Measurements from ENCODE around the gene SLC6A11. TPM values are rescaled to one million over a fixed set of nuclear protein-coding genes. Genes with fewer than 3 reads are reported as not detected.

The SLC6A11 gene
- total and polyA plus RNA-seq, 5 experiments from 2014 or later: not detected

DNA sequence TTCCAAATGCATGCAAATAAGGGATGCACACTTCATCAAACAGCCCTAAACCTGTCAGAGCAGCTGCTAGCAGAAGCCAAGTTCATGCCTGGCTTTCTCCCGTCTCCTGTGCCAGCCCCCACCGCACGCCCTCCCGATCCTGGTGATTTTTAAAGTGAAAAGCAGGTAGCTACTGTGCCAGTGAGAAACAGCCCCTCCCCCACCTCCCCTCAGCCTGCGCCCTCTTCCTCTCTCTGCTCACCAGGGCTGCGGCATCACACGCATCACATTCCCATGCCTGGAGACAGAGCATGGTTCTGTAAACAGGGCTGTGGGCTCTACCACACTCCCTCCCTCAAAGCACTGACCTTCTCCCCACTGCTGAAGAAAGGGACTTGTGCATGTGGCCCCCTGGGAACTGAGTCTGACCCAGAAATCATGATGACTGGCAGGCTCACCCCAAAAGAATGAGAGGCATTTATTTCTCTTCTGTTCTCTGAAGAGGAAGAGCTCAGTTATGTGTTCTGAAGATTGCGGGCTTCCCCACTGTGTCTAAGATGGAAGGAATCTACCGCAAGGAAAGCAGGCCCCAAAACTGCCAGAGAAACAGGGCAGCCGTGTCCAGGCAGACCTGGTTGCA lies 162.0 kb downstream of the SLC6A11 start:
- POLR2A ChIA-PET: no interaction called here
- H3K36me3 Mint-ChIP-seq: no peaks in the 10 kb centered on the region
- H3K27me3 Mint-ChIP-seq: peaks cover 15 to 65% (median 18%) of the 10 kb centered on the region in 5 donors
- peaks cover 0 to 5% (median 2%) of the 10 kb centered on the region in 4 donors for H3K4me1 Mint-ChIP-seq
- peaks cover 0 to 3% (median 0%) of the 10 kb centered on the region in 9 donors for H3K9me3 Mint-ChIP-seq
- no peak overlapping the region for H3K4me3 Mint-ChIP-seq
- no peak for ATAC-seq
- no peak overlapping the region for H3K27ac Mint-ChIP-seq
- no peak for DNase-seq

DNA sequence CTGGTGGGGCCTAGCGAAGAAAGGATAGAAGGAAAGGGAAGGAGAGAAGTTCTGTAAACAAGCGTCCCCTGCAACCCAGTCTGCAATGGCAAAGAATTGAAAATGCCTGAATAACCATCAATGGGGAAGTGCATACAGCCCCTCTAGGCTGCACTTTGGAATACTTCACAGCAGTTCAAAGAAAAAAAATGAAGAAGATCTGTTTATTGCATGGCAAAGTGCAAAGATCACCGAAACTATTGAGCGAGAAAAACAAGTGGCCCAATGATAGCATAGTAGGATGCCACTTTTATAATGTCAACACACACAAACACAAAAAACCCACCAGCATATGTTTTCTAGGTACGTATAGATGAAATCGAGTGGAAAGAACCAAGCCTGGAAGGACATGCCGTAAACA lies 162.9 kb downstream of the SLC6A11 start:
- H3K4me3 Mint-ChIP-seq: no peak overlapping the region
- H3K27me3 Mint-ChIP-seq: peaks cover 15 to 56% (median 16%) of the 10 kb centered on the region in 5 donors
- no peak for ATAC-seq
- no peak for DNase-seq
- H3K27ac Mint-ChIP-seq: no peak overlapping the region
- peaks cover 0 to 3% (median 0%) of the 10 kb centered on the region in 9 donors for H3K9me3 Mint-ChIP-seq
- POLR2A ChIA-PET: no interaction called here
- H3K36me3 Mint-ChIP-seq: no peaks in the 10 kb centered on the region
- peaks cover 0 to 5% (median 2%) of the 10 kb centered on the region in 4 donors for H3K4me1 Mint-ChIP-seq

DNA sequence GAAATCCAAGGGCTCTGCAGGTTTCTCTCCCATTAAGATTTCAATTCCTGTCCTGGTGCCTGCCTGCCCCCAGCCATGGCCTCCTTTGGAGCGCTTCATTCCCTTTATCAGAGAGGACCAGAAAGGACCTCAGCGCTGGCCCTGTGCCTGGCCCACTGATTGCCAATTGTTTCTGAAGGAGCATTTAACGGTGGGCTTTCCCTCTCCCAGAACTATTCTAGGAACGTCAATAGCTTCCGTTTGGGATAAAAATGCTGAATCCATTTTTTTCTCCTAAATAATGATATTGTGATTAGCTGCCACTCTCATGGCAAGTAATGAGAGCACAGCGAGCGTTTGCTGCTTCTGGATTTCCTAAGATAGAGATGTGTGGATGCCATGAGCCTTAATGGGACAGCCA lies 164.3 kb downstream of the SLC6A11 start:
- H3K4me3 Mint-ChIP-seq: no peak overlapping the region
- H3K36me3 Mint-ChIP-seq: no peaks in the 10 kb centered on the region
- ATAC-seq (no peak), DNase-seq (no peak)
- peaks cover 0 to 4% (median 0%) of the 10 kb centered on the region in 4 donors for H3K4me1 Mint-ChIP-seq
- POLR2A ChIA-PET: no interaction called here
- no peak overlapping the region for H3K27ac Mint-ChIP-seq
- H3K9me3 Mint-ChIP-seq: peaks cover 0 to 3% (median 0%) of the 10 kb centered on the region in 9 donors
- peaks cover 11 to 48% (median 16%) of the 10 kb centered on the region in 5 donors for H3K27me3 Mint-ChIP-seq

DNA sequence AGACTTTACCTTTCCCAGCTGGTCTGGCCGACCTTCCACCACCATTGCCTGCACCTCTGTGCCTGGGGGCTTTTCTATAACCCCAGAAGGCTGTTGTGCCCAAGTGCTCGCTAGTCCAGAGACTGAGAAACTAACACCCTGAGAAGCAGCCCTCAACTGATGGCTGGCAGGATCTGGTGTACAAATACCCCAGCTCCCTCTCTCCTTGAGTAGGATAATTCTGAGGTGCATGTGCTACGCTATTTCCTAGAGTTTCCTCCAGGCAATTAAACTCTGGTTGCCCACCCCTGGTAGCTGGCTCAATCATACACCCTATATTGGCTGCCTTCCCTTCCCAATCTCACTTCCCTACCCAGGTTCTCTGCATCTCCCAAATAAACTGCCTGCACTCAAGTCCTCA lies 165.0 kb downstream of the SLC6A11 start:
- H3K27ac Mint-ChIP-seq: no peak overlapping the region
- DNase-seq (no peak), ATAC-seq (no peak)
- peaks cover 0 to 4% (median 0%) of the 10 kb centered on the region in 4 donors for H3K4me1 Mint-ChIP-seq
- H3K36me3 Mint-ChIP-seq: no peaks in the 10 kb centered on the region
- no peak overlapping the region for H3K4me3 Mint-ChIP-seq
- peaks cover 11 to 48% (median 16%) of the 10 kb centered on the region in 5 donors for H3K27me3 Mint-ChIP-seq
- H3K9me3 Mint-ChIP-seq: peaks cover 0 to 3% (median 0%) of the 10 kb centered on the region in 9 donors
- POLR2A ChIA-PET: no interaction called here

DNA sequence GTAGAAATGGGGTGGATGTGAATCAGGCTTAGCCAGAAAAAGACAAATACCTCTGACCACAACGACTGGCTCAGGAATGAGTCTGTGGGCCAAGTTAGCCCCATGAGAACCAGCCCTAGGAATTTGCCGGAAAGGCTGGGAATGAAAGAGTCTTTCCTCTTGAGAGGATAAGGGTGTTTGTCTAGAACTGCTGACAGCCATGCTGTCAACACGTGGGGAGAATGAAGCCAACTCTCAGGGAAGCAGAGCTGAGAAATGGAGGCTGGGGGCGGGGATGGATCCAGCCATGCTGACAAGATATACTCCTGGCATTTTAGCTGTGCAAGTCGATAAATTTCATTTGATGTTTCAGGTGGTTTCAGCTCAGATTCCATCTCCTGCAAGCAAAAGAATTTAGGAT lies 165.9 kb downstream of the SLC6A11 start:
- Mint-ChIP-seq H3K4me1 (peaks cover 0 to 4% (median 0%) of the 10 kb centered on the region in 4 donors), H3K27me3 (peaks cover 11 to 50% (median 16%) of the 10 kb centered on the region in 5 donors), H3K9me3 (peaks cover 0 to 3% (median 0%) of the 10 kb centered on the region in 9 donors), H3K27ac (no peak overlapping the region), H3K4me3 (no peak overlapping the region), H3K36me3 (no peaks in the 10 kb centered on the region)
- DNase-seq (no peak), ATAC-seq (no peak)
- POLR2A ChIA-PET: no interaction called here

DNA sequence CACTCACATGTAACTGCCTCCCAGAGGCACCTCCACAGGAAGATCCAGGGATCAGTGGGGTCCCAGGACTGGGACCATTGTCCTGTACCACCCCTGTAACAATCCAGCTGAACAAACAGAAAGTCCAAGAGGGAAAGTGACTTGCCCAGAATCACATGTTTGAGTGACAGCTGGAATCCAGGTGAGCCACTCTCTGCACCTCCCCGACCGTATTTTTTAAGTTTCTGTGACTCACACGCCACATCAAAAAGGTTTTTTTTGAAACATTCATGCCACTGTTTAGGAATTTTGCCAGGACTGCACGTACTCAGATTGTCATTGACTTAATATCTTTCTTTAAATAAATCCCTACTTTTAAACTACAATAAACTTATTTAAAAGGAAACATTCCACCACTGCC lies 166.8 kb downstream of the SLC6A11 start:
- Mint-ChIP-seq H3K4me1 (peaks cover 0 to 4% (median 0%) of the 10 kb centered on the region in 4 donors), H3K36me3 (no peaks in the 10 kb centered on the region), H3K9me3 (peaks cover 0 to 3% (median 0%) of the 10 kb centered on the region in 9 donors), H3K27me3 (peaks cover 11 to 56% (median 12%) of the 10 kb centered on the region in 5 donors), H3K4me3 (no peak overlapping the region), H3K27ac (peak overlapping the region in 2 of 10 donors; percentile 16 to 42)
- ATAC-seq: no peak
- POLR2A ChIA-PET: no interaction called here
- no peak for DNase-seq

DNA sequence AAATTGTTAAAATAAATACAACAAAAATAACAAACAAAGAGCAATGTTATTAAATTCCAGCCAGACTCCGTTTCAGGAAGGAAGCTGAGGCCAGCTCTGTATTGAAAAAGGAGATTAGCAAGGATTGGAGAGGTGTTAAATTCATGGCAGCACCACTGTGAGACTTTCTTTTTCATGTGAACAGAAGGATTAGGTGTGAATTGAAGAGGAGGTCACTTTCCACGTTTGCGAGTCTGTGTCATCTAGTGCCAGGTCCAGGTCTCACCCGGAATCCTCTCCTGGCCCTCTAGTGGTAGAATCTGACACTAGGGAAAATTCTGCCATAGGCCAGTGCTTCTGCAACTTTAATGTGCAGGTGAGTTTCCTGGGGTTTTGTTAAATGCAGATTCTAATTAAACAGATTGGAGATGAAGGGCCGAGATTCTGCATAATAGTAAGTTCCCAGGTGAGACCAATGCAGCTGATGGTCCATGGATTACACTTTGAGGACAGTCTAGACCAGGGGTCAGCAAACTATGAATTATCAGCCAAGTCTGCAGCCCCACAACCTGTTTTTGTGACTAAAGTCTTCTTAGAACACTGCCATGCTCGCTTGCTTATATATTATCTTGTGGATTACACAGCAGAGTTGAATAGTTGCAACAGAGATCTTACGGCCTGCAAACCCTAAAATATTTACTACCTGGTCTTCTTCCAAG lies 167.3 kb downstream of the SLC6A11 start:
- Mint-ChIP-seq H3K9me3 (peaks cover 0 to 3% (median 0%) of the 10 kb centered on the region in 9 donors), H3K4me3 (no peak overlapping the region), H3K27ac (no peak overlapping the region), H3K36me3 (no peaks in the 10 kb centered on the region), H3K27me3 (peaks cover 8 to 56% (median 13%) of the 10 kb centered on the region in 5 donors), H3K4me1 (peaks cover 0 to 4% (median 0%) of the 10 kb centered on the region in 4 donors)
- POLR2A ChIA-PET: no interaction called here
- no peak for ATAC-seq
- peak in 1 of 10 donors; percentile 11 for DNase-seq

DNA sequence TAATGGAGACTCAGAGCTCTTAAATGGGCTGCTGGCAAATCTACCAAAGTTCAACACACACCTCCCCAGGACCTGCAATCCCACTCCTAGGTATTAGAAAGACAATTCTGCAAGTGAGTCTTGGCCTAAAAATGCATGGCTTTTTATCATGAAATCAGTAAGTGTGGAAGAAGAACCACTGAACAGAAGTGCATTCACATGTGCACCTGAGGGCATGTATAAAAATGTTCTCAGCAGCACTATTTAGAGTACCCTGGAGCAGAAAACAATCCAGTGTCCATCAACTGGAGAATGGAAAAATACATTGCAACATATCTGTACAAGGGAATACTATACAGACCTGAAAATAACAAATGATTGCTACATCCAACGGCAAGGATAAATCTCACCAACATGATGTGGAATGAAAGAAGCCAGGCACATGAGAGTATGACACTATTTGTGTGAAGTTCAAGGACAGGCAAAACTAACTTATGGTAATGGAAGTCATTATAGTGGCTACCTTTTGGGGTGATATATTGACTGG lies 168.4 kb downstream of the SLC6A11 start:
- POLR2A ChIA-PET: no interaction called here
- no peaks in the 10 kb centered on the region for H3K9me3 Mint-ChIP-seq
- no peak overlapping the region for H3K27ac Mint-ChIP-seq
- H3K4me3 Mint-ChIP-seq: no peak overlapping the region
- ATAC-seq (no peak), DNase-seq (no peak)
- H3K27me3 Mint-ChIP-seq: peaks cover 5 to 56% (median 12%) of the 10 kb centered on the region in 5 donors
- H3K4me1 Mint-ChIP-seq: peaks cover 0 to 4% (median 0%) of the 10 kb centered on the region in 4 donors
- H3K36me3 Mint-ChIP-seq: no peaks in the 10 kb centered on the region

DNA sequence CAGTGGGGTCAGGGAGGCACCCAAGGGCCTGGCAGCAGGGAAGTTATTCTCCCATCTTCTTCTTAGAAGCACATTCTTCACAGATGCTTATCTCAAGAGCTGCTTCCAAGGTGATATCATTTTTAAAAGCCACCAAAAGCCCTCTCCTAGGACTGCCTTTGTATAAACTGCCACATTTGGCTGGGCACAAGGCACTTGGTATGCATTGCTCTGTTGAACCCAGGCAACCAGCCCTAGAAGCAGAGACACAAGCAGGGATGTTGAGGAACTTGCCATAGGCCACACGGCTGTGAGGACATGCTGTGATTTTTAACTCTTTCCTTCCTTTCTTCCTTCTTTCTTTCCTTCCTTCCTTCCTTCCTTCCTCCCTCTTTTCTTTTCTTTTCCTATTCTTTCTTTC lies 169.2 kb downstream of the SLC6A11 start:
- DNase-seq: no peak
- Mint-ChIP-seq H3K4me1 (peaks cover 0 to 4% (median 0%) of the 10 kb centered on the region in 4 donors), H3K9me3 (no peaks in the 10 kb centered on the region), H3K4me3 (no peak overlapping the region), H3K27ac (no peak overlapping the region), H3K36me3 (no peaks in the 10 kb centered on the region), H3K27me3 (peaks cover 10 to 59% (median 19%) of the 10 kb centered on the region in 5 donors)
- no peak for ATAC-seq
- POLR2A ChIA-PET: no interaction called here

DNA sequence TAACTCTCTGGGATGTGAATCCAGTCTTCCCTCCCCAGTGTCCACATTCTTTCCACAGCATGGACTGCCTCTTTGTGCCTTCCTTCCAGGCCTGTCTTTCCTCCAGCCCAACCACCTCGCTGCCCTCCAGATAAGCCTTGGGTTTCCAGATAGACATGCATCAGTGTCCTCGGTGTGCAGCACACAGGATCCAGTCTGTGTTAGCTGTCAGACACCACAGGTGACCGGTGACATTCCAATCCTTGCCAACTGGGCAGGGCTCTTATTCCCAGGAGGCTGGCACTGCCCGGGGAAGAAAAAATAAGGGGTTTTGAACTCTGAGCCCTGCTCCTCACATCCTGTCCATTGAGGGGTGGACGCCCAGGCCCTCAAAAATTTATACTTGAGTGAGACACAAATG lies 170.6 kb downstream of the SLC6A11 start:
- H3K27me3 Mint-ChIP-seq: peaks cover 21 to 59% (median 28%) of the 10 kb centered on the region in 5 donors
- H3K9me3 Mint-ChIP-seq: no peaks in the 10 kb centered on the region
- H3K27ac Mint-ChIP-seq: no peak overlapping the region
- no peaks in the 10 kb centered on the region for H3K36me3 Mint-ChIP-seq
- H3K4me3 Mint-ChIP-seq: no peak overlapping the region
- peaks cover 2 to 9% (median 4%) of the 10 kb centered on the region in 4 donors for H3K4me1 Mint-ChIP-seq
- DNase-seq (no peak), ATAC-seq (no peak)
- POLR2A ChIA-PET: no interaction called here

DNA sequence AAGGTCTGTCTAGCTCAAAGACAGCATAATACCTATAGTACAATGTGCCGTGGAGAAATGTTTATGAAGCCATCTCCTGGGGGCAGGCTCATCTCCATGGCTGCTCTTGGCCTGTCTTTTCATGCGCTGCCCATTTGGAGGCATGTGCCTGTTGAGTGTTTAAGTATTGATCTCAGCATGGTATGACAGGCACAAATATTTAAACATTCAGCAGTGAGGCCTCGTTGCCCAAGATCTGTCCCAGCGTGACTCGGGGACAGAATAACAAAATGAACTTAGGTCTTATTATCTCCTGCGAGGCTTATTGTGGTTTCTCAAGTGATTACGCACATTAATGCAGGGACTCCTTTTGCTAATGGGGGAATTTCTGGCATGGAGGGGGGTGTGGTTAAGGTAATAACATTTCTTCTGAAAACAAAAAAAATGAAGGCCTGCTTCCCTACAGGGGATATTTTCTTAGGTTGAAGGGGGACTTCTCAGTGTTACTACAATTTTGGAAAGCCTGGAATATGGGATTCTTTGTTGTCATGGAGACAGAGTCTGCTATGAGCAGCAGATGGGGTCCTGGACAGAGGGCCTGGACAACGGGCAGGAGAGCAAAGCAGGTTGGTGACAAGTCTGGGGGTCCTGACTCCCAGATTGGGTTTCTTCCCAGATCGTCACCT lies 172.1 kb downstream of the SLC6A11 start:
- peaks cover 25 to 58% (median 33%) of the 10 kb centered on the region in 5 donors for H3K27me3 Mint-ChIP-seq
- no peak overlapping the region for H3K4me3 Mint-ChIP-seq
- POLR2A ChIA-PET: no interaction called here
- DNase-seq (no peak), ATAC-seq (no peak)
- H3K9me3 Mint-ChIP-seq: no peaks in the 10 kb centered on the region
- peaks cover 4 to 13% (median 8%) of the 10 kb centered on the region in 4 donors for H3K4me1 Mint-ChIP-seq
- no peaks in the 10 kb centered on the region for H3K36me3 Mint-ChIP-seq
- no peak overlapping the region for H3K27ac Mint-ChIP-seq

DNA sequence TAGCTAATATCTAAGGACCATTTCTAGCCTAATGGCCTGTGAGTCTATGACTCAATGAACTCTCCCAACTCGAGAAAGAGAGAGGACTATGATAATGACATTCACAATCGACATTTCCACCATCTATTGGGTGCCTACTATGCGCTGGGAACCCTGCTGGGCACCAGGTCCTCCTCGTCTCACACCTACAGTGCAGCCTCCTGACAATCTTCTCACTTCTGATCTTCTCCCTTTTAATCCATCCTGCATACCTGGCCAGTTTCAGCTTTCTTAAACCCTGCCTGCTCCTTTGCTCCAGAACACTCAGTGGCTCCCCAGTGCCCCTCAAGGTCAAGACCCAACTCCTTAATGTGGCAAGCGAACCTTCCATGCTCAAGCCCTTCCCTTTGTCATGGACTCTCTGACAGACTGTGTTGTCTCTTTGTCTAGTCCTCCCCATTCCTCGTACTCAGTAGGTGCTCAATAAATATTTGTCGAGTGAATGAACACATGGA lies 173.0 kb downstream of the SLC6A11 start:
- POLR2A ChIA-PET: no interaction called here
- Mint-ChIP-seq H3K27me3 (peaks cover 28 to 67% (median 38%) of the 10 kb centered on the region in 5 donors), H3K4me3 (no peak overlapping the region), H3K27ac (no peak overlapping the region), H3K4me1 (peaks cover 5 to 13% (median 9%) of the 10 kb centered on the region in 4 donors), H3K9me3 (no peaks in the 10 kb centered on the region), H3K36me3 (no peaks in the 10 kb centered on the region)
- DNase-seq (no peak), ATAC-seq (no peak)
